Upper lobe of left lung (tissue), 4 donors: ENCODE results near the gene IL10RA.

Experiments used
- EP300 ChIP-seq, 4 donors: sonication (generic); formaldehyde crosslinking; IDR thresholded peaks; one replicate each; pipeline ENCODE4 v1.5.1; 2017; ENCODE audit warnings: antibody characterized with exemption in 4 of 4, control low read depth in 2 of 4
- POLR2A ChIP-seq, 4 donors: fragments of 450-650 bp; IDR thresholded peaks; one replicate each; pipeline ENCODE4 v1.5.1; 2016 to 2017; ENCODE audit warnings: antibody characterized with exemption in 4 of 4, mild to moderate bottlenecking in 2 of 4
- POLR2AphosphoS5 ChIP-seq, 2 donors: sonication (generic); formaldehyde crosslinking; IDR thresholded peaks; one replicate each; pipeline ENCODE4 v1.5.1; 2017; ENCODE audit warnings: antibody characterized with exemption in 2 of 2
- TF ChIP-seq, protein P1 (sequence below), 6 experiments: fragments of 450-650 bp in 4 of 6; fragments of 200-600 bp in 2 of 6; sonication (generic) in 2 of 6; IDR thresholded peaks; one replicate each; pipeline ENCODE4 v1.5.1; 2016 to 2019; ENCODE audit warnings: antibody characterized with exemption in 6 of 6

DNA sequence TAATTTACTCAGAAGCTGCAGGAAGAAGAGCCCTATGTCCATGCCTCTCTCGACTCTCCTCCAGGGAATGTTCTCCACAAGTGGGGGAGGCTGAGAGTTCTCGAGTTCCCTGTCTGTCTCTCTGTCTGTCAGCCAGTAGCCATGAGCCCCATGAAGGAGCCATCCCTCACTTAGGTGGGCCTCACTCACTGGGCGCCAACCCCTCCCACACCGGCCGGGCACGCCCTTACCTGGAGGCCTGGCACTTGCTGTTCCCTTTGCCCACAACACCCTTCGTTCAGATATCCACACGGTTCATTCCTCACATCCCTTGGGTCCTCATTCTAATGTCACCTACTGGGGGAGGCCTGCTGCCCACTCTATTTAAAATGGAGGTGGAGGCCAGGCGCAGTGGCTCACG is 14.2 kb upstream of the IL10RA start:
- TF ChIP-seq POLR2AphosphoS5 (IDR thresholded peaks at IDR 0.05) (no peak), POLR2A (IDR thresholded peaks at IDR 0.05) (no peak), EP300 (IDR thresholded peaks at IDR 0.05) (no peak)
- TF ChIP-seq, protein P1, sequence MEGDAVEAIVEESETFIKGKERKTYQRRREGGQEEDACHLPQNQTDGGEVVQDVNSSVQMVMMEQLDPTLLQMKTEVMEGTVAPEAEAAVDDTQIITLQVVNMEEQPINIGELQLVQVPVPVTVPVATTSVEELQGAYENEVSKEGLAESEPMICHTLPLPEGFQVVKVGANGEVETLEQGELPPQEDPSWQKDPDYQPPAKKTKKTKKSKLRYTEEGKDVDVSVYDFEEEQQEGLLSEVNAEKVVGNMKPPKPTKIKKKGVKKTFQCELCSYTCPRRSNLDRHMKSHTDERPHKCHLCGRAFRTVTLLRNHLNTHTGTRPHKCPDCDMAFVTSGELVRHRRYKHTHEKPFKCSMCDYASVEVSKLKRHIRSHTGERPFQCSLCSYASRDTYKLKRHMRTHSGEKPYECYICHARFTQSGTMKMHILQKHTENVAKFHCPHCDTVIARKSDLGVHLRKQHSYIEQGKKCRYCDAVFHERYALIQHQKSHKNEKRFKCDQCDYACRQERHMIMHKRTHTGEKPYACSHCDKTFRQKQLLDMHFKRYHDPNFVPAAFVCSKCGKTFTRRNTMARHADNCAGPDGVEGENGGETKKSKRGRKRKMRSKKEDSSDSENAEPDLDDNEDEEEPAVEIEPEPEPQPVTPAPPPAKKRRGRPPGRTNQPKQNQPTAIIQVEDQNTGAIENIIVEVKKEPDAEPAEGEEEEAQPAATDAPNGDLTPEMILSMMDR (IDR thresholded peaks at IDR 0.05) = no peak
